K562 (cell line): Measurements from ENCODE around the gene FAM227A. TPM values are rescaled to one million over a fixed set of nuclear protein-coding genes. Genes with fewer than 3 reads are reported as not detected.

ENCODE experiments used
- ARID3B ChIP-seq: fragments of 250-450 bp; sonication (Bioruptor Pico); IDR thresholded peaks from 2 replicates; pipeline ENCODE4 v1.4.0; 2020; ENCODE audit warnings: borderline replicate concordance
- CBFA2T3 ChIP-seq: fragments of 450-650 bp; IDR thresholded peaks from 2 replicates; pipeline ENCODE4 v1.6.1; 2017
- CSDE1 ChIP-seq, 2 experiments: fragments of 450-650 bp; IDR thresholded peaks; 2 replicates each; pipeline ENCODE4 v1.6.1; 2016; ENCODE audit warnings: mild to moderate bottlenecking in 1 of 2
- EP300 ChIP-seq: IDR thresholded peaks from 2 replicates; pipeline ENCODE4 v1.6.1; 2012; ENCODE audit warnings: low read length, improper control_type of control experiment
- GABPA ChIP-seq: fragments of 200-800 bp; sonication (Bioruptor generic); conservative IDR thresholded peaks from 2 replicates; pipeline ENCODE4 v1.6.1; 2016; ENCODE audit warnings: low read depth, missing genetic modification characterization, missing compliant biosample characterization
- GABPB1 ChIP-seq: sonication (generic); formaldehyde crosslinking; IDR thresholded peaks from 2 replicates; pipeline ENCODE4 v1.8.0; 2022; ENCODE audit warnings: mild to moderate bottlenecking, missing genetic modification reagents
- HMBOX1 ChIP-seq: sonication (generic); IDR thresholded peaks from 2 replicates; pipeline ENCODE4 v1.6.1; 2016
- HMG20B ChIP-seq: fragments of 250-450 bp; sonication (Bioruptor Pico); IDR thresholded peaks from 2 replicates; pipeline ENCODE4 v1.5.0; 2021; ENCODE audit warnings: mild to moderate bottlenecking
- KDM5B ChIP-seq: fragments of 200-600 bp; sonication (generic); IDR thresholded peaks from 2 replicates; pipeline ENCODE4 v1.6.1; 2012; ENCODE audit warnings: low read depth, mild to moderate bottlenecking, moderate library complexity, low read length, control low read depth, inconsistent platforms; ENCODE audit not compliant: insufficient replicate concordance
- MEF2A ChIP-seq: IDR thresholded peaks from 2 replicates; pipeline ENCODE4 v1.6.1; 2011; ENCODE audit warnings: low read depth, mild to moderate bottlenecking, low read length, moderate library complexity; ENCODE audit not compliant: control insufficient read depth
- MEF2D ChIP-seq: conservative IDR thresholded peaks from 2 replicates; pipeline ENCODE4 v1.6.1; 2016; ENCODE audit warnings: low read depth, missing genetic modification characterization, missing compliant biosample characterization
- MYC ChIP-seq, 2 experiments: fragments of 250-450 bp in 1 of 2; sonication (Bioruptor Pico) in 1 of 2; IDR thresholded peaks; 2 replicates each; pipeline versions ENCODE4 v1.5.1 to v1.6.1; 2012 to 2021; ENCODE audit warnings: low read depth in 2 of 2, borderline replicate concordance in 1 of 2, improper control_type of control experiment in 1 of 2, low read length in 1 of 2, mild to moderate bottlenecking in 1 of 2, moderate library complexity in 1 of 2
- NBN ChIP-seq: fragments of 450-650 bp; IDR thresholded peaks from 2 replicates; pipeline ENCODE4 v1.6.1; 2016; ENCODE audit warnings: low read depth, mild to moderate bottlenecking
- NR4A1 ChIP-seq, 2 experiments: fragments of 250-450 bp in 1 of 2; fragments of 450-650 bp in 1 of 2; sonication (Bioruptor Pico) in 1 of 2; IDR thresholded peaks; 2 replicates each; pipeline versions ENCODE4 v1.4.0 to v1.6.1; 2016 to 2020; ENCODE audit warnings: mild to moderate bottlenecking in 2 of 2, missing compliant biosample characterization in 1 of 2, missing genetic modification characterization in 1 of 2, moderate library complexity in 1 of 2
- PHB2 ChIP-seq: fragments of 450-650 bp; IDR thresholded peaks from 2 replicates; pipeline ENCODE4 v1.6.1; 2017; ENCODE audit warnings: low read depth
- PURB ChIP-seq: sonication (generic); formaldehyde crosslinking; IDR thresholded peaks from 2 replicates; pipeline ENCODE4 v1.9.0; 2021; ENCODE audit warnings: low read depth, mild to moderate bottlenecking, missing genetic modification reagents
- SRSF3 ChIP-seq: fragments of 200-400 bp; formaldehyde crosslinking; IDR thresholded peaks from 2 replicates; pipeline ENCODE4 v1.6.1; 2016; ENCODE audit warnings: mild to moderate bottlenecking, low read length, moderate library complexity; ENCODE audit not compliant: insufficient read depth
- SUPT5H ChIP-seq: fragments of 450-650 bp; IDR thresholded peaks from 2 replicates; pipeline ENCODE4 v1.6.1; 2016
- TEAD2 ChIP-seq: fragments of 450-650 bp; IDR thresholded peaks from 2 replicates; pipeline ENCODE4 v1.6.1; 2016; ENCODE audit warnings: missing genetic modification characterization, control low read depth, missing compliant biosample characterization
- TRIM24 ChIP-seq, 2 experiments: fragments of 450-650 bp; IDR thresholded peaks; 2 replicates each; pipeline ENCODE4 v1.6.1; 2016
- ZC3H4 ChIP-seq: sonication (generic); formaldehyde crosslinking; IDR thresholded peaks from 2 replicates; pipeline ENCODE4 v1.9.0; 2021; ENCODE audit warnings: missing genetic modification reagents, borderline replicate concordance
- ZKSCAN1 ChIP-seq: fragments of 150-350 bp; IDR thresholded peaks from 2 replicates; pipeline ENCODE4 v1.6.1; 2016; ENCODE audit warnings: low read depth, low read length
- ZNF253 ChIP-seq: fragments of 250-450 bp; sonication (Bioruptor Pico); conservative IDR thresholded peaks from 2 replicates; pipeline ENCODE4 v1.6.1; 2021; ENCODE audit warnings: mild to moderate bottlenecking
- ZNF263 ChIP-seq: sonication (generic); formaldehyde crosslinking; IDR thresholded peaks from 2 replicates; pipeline ENCODE4 v1.8.0; 2022; ENCODE audit warnings: mild to moderate bottlenecking, missing genetic modification reagents, borderline replicate concordance
- ZNF311 ChIP-seq: fragments of 250-450 bp; sonication (Bioruptor Pico); IDR thresholded peaks from 2 replicates; pipeline ENCODE4 v1.4.0; 2020; ENCODE audit warnings: mild to moderate bottlenecking, moderate library complexity
- ZNF511 ChIP-seq: sonication (generic); formaldehyde crosslinking; IDR thresholded peaks from 2 replicates; pipeline ENCODE4 v1.8.0; 2022; ENCODE audit warnings: mild to moderate bottlenecking, missing genetic modification reagents
- polyA plus RNA-seq, 8 experiments: library from polyadenylated mRNA; depleted of rRNA in 4 of 8; stranded (reverse) in 5 of 8; unstranded in 3 of 8; fragments of >200 nt; fragmentation: Nextera tagmentation in 2 of 8; fragmentation: Illumina TruSeq in 1 of 8; extraction: Ambion mirVana in 2 of 8; extraction: Trizol in 1 of 8; gene quantifications; 2 replicates each; pipeline versions ENCODE4 v1.2.1 to v1.2.3, GENCODE V29; 2011 to 2014; ENCODE audit warnings: inconsistent platforms in 1 of 8, missing spikeins in 1 of 8
- total RNA-seq, 7 experiments: library from RNA; depleted of rRNA in 6 of 7; stranded (reverse); fragments of >200 nt in 6 of 7; fragmentation: Illumina TruSeq in 2 of 7; extraction: Trizol in 2 of 7; gene quantifications; 2 replicates each; pipeline versions ENCODE4 v1.2.1 to v1.2.3, GENCODE V29; 2011 to 2021; ENCODE audit warnings: low replicate concordance in 1 of 7

The FAM227A gene
- total and polyA plus RNA-seq, 9 of the 15 experiments (the other 6 are each of a cell fraction or from before 2014, with no cell fraction given): 0.10 to 2.2 (median 0.83) TPM

GRCh38 chr22:38638728-38639127 lies 17.5 kb downstream of the FAM227A start (continued):
- TF ChIP-seq TEAD2 (no peak), GABPB1 (CRISPR knock-in tag) (no peak), CBFA2T3 (peak; percentile 77), HMBOX1 (peak; percentile 40; the same call in 1 of the 2 replicates), PURB (CRISPR knock-in tag) (no peak), ZNF263 (CRISPR knock-in tag) (no peak), CSDE1 (IDR thresholded peaks at IDR 0.05) (no peak), MEF2D (no peak), ZKSCAN1 (no peak), NBN (no peak), GABPA (tag) (no peak), MEF2A (no peak), ARID3B (CRISPR knock-in tag) (no peak), EP300 (no peak), HMG20B (CRISPR knock-in tag) (no peak), SUPT5H (no peak), KDM5B (no peak), ZNF511 (CRISPR knock-in tag) (no peak), ZNF253 (CRISPR knock-in tag) (no peak), MYC (IDR thresholded peaks at IDR 0.05; ENCODE audit: low read depth, low read length) (no peak), MYC (CRISPR knock-in tag; IDR thresholded peaks at IDR 0.05; ENCODE audit: borderline replicate concordance, low read depth) (no peak), SRSF3 (no peak), TRIM24 (IDR thresholded peaks at IDR 0.05) (no peak), PHB2 (no peak), ZC3H4 (CRISPR knock-in tag) (no peak), ZNF311 (CRISPR knock-in tag) (no peak), NR4A1 (CRISPR knock-in tag; IDR thresholded peaks at IDR 0.05) (no peak), NR4A1 (tag; IDR thresholded peaks at IDR 0.05) (no peak)
